Esophagus muscularis mucosa (tissue), 4 donors: ENCODE measurements around the gene MYO1G. TPM values are rescaled to one million over a fixed set of nuclear protein-coding genes. Genes with fewer than 3 reads are reported as not detected.

Experiments
- DNase-seq: peaks from one replicate; pipeline ENCODE4 v3.0.0-alpha.2; 2017; ENCODE audit errors: extremely low spot score
- H3K27ac ChIP-seq, 4 donors: fragments of 200-600 bp; sonication (generic); replicated peaks in 1 of 4; 1 replicate in 3 of 4; 2 replicates in 1 of 4; pipeline ENCODE4 v1.5.1; 2016 to 2019; ENCODE audit warnings: mild to moderate bottlenecking in 1 of 4
- H3K27me3 ChIP-seq, 4 donors: fragments of 200-600 bp; sonication (generic); one replicate each; pipeline versions ENCODE4 v1.5.1 to v1.6.0; 2016 to 2019
- H3K36me3 ChIP-seq, 4 donors: fragments of 200-600 bp; sonication (generic); one replicate each; pipeline ENCODE4 v1.5.1; 2016 to 2019
- H3K4me1 ChIP-seq, 4 donors: fragments of 200-600 bp; sonication (generic); one replicate each; pipeline ENCODE4 v1.5.1; 2016 to 2019
- H3K4me3 ChIP-seq, 4 donors: fragments of 200-600 bp; sonication (generic); 1 replicate in 2 of 4; 2 replicates in 2 of 4; pipeline ENCODE4 v1.5.1; 2016 to 2019; ENCODE audit warnings: mild to moderate bottlenecking in 4 of 4, moderate library complexity in 1 of 4
- H3K9me3 ChIP-seq, 4 donors: fragments of 200-600 bp; sonication (generic); 1 replicate in 3 of 4; 2 replicates in 1 of 4; pipeline ENCODE4 v1.5.1; 2016 to 2019
- EP300 ChIP-seq: sonication (generic); formaldehyde crosslinking; IDR thresholded peaks from one replicate; pipeline ENCODE4 v1.6.1; 2017; ENCODE audit warnings: antibody characterized with exemption
- POLR2A ChIP-seq: fragments of 450-650 bp; IDR thresholded peaks from one replicate; pipeline ENCODE4 v1.6.1; 2017; ENCODE audit warnings: antibody characterized with exemption, moderate library complexity, mild to moderate bottlenecking, low read depth
- POLR2AphosphoS5 ChIP-seq, 2 donors: sonication (generic); formaldehyde crosslinking; IDR thresholded peaks; one replicate each; pipeline ENCODE4 v1.6.1; 2017; ENCODE audit warnings: antibody characterized with exemption in 2 of 2
- WGBS: methylation state at CpG from one replicate; pipeline ENCODE4 v1.1.5; 2018; 5-methylcytosine and 5-hydroxymethylcytosine counted together
- intact Hi-C: fragments of 100-400 bp; cut with DNase I; formaldehyde crosslinking; loops from one replicate; pipeline ENCODE4 v1.15.1; 2023
- total RNA-seq, 4 donors: library from RNA; depleted of rRNA; stranded (reverse); fragments of >200 nt; gene quantifications; one replicate each; pipeline versions ENCODE4 v1.1.0 to v1.2.1, GENCODE V29; 2016
- TF ChIP-seq, protein P1 (sequence below), 3 experiments: fragments of 200-600 bp in 2 of 3; fragments of 450-650 bp in 1 of 3; sonication (generic) in 2 of 3; IDR thresholded peaks; one replicate each; pipeline ENCODE4 v1.5.1; 2017 to 2019; ENCODE audit warnings: antibody characterized with exemption in 3 of 3, mild to moderate bottlenecking in 2 of 3, moderate library complexity in 1 of 3

The MYO1G gene
- total RNA-seq, 4 donors from 2014 or later = 0.78 to 6.8 (median 3.1) TPM

DNA sequence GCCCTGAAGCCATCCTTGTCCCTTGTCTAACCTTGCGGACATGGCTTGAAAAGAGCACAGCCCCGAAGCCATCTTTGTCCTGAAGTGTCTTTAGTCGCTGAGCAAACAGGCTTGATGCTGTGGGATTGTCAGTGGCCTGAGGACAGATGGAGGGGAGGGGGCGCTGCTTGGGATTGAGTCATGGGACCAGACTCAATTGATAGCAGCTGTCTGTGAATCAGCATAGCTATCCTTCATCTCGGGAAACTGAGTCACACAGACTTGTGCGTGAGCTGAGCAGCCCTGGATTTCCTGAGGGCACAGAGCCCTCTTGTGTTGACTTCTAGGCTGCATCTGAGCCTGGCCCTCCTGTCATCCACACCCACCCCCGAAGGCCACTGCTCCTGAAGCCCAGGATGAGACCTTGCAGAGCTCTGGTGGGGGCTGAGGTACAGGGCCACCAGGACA is 14.4 kb downstream of the MYO1G start:
- TF ChIP-seq, protein P1, sequence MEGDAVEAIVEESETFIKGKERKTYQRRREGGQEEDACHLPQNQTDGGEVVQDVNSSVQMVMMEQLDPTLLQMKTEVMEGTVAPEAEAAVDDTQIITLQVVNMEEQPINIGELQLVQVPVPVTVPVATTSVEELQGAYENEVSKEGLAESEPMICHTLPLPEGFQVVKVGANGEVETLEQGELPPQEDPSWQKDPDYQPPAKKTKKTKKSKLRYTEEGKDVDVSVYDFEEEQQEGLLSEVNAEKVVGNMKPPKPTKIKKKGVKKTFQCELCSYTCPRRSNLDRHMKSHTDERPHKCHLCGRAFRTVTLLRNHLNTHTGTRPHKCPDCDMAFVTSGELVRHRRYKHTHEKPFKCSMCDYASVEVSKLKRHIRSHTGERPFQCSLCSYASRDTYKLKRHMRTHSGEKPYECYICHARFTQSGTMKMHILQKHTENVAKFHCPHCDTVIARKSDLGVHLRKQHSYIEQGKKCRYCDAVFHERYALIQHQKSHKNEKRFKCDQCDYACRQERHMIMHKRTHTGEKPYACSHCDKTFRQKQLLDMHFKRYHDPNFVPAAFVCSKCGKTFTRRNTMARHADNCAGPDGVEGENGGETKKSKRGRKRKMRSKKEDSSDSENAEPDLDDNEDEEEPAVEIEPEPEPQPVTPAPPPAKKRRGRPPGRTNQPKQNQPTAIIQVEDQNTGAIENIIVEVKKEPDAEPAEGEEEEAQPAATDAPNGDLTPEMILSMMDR (IDR thresholded peaks at IDR 0.05) = no peak
- no peak for TF ChIP-seq POLR2A
- no peak for TF ChIP-seq POLR2AphosphoS5 (IDR thresholded peaks at IDR 0.05)
- TF ChIP-seq EP300 = no peak
- Histone ChIP-seq H3K9me3 (no peaks in the 10 kb centered on the region), H3K27me3 (peaks cover 0 to 32% (median 0%) of the 10 kb centered on the region in 4 donors), H3K4me3 (no peak overlapping the region), H3K36me3 (no peaks in the 10 kb centered on the region), H3K4me1 (peaks cover 9 to 15% (median 14%) of the 10 kb centered on the region in 4 donors), H3K27ac (no peak overlapping the region)
- WGBS = 69% methylated on average over 7 of the region's 7 CpGs
- intact Hi-C loops = no loop called here
- no peak for DNase-seq

DNA sequence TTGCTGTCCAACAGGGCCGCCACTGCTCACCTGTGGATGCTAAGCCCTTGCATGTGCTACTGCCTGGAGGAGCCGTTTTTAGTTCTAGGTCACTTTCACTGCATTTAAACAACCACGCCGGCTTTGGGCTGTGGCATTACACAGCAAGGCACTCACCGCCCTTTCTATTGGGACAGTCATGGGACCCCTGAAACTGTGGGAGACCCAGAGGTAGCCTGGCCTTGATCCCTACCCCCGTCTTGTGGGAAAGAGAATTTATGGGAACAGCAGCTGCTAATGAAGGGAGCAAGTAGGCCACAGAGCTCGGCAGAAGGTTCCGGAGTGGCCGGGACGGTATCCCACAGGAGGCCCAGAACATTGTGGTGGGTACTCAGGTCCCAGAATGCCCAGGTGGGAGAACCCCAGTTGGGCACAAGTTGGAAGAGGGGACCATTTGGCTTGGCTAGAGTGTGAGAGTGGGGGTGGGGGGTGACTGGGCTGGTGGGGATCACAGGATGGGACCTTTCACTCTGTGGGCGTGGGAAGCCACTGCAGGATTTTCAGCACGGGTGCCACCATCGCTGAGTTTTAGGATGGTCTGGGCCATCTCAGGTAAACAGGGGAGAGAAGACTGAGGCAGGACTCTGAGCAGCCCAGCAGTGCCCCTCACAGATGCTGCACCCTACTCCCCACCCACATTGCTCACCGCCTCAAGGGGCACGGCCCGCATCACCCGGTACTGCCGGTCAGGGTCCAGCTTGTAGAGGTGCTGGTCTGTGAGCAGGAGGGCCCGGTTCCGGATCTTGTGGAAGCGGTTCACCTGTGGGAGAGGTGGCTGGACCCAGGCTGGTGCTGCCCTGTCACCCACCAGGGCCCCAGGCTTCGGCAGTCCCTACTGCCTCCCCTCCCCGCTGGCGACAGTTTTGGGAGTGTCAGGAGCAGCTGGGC is 15.2 kb downstream of the MYO1G start:
- Histone ChIP-seq H3K27me3 (peaks cover 0 to 32% (median 0%) of the 10 kb centered on the region in 4 donors), H3K4me3 (peak overlapping the region; percentile 53 to 56 (median 54)), H3K36me3 (no peaks in the 10 kb centered on the region), H3K9me3 (no peaks in the 10 kb centered on the region), H3K27ac (no peak overlapping the region), H3K4me1 (peaks cover 9 to 15% (median 14%) of the 10 kb centered on the region in 4 donors)
- intact Hi-C loops = no loop called here
- TF ChIP-seq POLR2A = no peak
- TF ChIP-seq, protein P1 (IDR thresholded peaks at IDR 0.05) = no peak
- no peak for TF ChIP-seq POLR2AphosphoS5 (IDR thresholded peaks at IDR 0.05)
- TF ChIP-seq EP300 = no peak
- DNase-seq = no peak
- 97% methylated on average over 21 of the region's 24 CpGs for WGBS

DNA sequence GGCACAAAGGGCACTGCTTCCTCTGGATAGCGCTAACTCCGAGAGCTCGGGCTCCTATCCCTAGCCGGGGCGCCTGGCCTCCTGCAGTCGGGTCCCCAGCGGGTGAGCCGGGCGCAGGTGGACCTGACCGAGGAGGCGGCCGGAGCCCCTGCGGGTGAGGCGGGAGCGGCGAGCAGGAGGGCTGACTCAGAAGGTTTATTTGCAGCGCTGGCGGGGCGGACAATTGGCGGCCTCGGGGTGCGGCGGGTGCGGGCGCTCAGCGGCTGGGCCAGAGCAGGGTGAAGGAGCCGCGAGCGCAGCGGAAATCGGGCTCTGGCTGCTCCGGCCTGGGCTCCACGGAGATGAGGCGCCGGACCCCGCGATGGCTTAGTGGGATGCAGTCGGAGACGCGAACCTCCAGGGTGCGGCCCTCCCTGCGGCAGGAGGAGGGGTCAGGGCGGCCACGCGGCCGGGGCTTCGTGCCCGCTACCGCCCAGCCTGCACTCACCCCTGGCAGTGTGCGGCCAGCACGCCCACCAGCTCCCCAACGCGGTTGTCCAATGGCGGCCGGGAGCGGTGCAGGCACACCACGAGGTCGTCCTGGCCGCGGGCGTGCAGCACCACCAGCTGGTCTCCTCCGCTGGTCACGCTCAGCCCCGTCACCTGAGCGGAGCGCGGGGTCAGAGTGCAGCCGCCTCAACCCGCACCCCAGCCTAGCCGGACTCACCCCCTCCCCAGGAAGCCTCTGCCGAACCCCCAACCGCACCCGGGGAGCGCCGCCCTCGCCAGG is 16.1 kb downstream of the MYO1G start:
- H3K4me1 ChIP-seq = peaks cover 9 to 15% (median 14%) of the 10 kb centered on the region in 4 donors
- DNase-seq = no peak
- H3K36me3 ChIP-seq = no peaks in the 10 kb centered on the region
- H3K4me3 ChIP-seq = peak overlapping the region; percentile 53 to 56 (median 54)
- intact Hi-C loops = no loop called here
- no peaks in the 10 kb centered on the region for H3K9me3 ChIP-seq
- TF ChIP-seq POLR2AphosphoS5 (IDR thresholded peaks at IDR 0.05) (no peak), POLR2A (no peak), EP300 (no peak)
- TF ChIP-seq, protein P1 (IDR thresholded peaks at IDR 0.05) = no peak
- peaks cover 0 to 32% (median 0%) of the 10 kb centered on the region in 4 donors for H3K27me3 ChIP-seq
- WGBS = 63% methylated on average over 11 of the region's 76 CpGs
- no peak overlapping the region for H3K27ac ChIP-seq

DNA sequence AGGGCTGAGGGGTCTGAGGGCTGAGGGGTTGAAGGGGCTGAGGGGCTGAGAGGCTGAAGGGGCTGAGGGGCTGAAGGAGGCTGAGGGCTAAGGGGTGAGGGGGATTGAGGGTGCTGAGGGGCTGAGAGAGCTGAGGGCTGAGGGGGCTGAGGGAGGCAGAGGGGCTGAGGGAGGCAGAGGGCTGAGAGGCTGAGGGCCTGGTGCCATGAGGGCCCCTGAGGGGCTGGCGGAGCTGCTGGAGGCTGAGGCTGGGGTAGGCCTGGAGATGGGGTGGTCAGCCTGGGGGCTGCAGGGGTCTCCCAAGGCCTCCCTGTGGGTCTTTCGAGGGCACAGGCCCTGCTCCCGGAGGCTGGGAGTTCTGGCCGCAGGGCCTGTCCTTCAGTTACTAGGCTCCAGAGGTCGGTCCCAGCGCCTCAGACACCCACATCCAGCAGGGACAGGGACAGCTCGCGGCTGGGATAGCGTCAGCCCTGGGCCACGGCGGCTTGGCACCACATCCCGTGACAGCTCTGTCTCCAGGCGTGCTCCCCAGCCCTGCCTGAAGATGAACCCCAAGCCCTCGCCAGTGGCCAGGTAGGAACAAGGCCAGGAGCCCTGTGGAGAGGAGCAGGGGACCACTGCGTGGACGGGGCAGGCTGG is 16.9 kb downstream of the MYO1G start:
- Histone ChIP-seq H3K9me3 (no peaks in the 10 kb centered on the region), H3K27me3 (peaks cover 0 to 32% (median 0%) of the 10 kb centered on the region in 4 donors), H3K27ac (no peak overlapping the region), H3K36me3 (no peaks in the 10 kb centered on the region), H3K4me1 (peaks cover 9 to 15% (median 14%) of the 10 kb centered on the region in 4 donors), H3K4me3 (peak overlapping the region; percentile 53 to 56 (median 54))
- WGBS = 88% methylated on average over 4 of the region's 16 CpGs
- DNase-seq = no peak
- TF ChIP-seq POLR2A = no peak
- TF ChIP-seq POLR2AphosphoS5 (IDR thresholded peaks at IDR 0.05) = no peak
- TF ChIP-seq EP300 = no peak
- TF ChIP-seq, protein P1 (IDR thresholded peaks at IDR 0.05) = no peak
- intact Hi-C loops = no loop called here
